Measurements from ENCODE around the gene TTC34. TPM values are rescaled to one million over a fixed set of nuclear protein-coding genes. Genes with fewer than 3 reads are reported as not detected.

Gene TTC34
- total and polyA plus RNA-seq, 2 of the 4 experiments (the other 2 are of a cell fraction): under 0.01 to 0.09 TPM

GRCh38 chr1:2628191-2628932, 173.1 kb downstream of the TTC34 start:
- ATAC-seq (ENCODE audit: low read depth): no peak
- CTCF ChIA-PET: no interaction called here

More at GRCh38 chr1:2628191-2628932, 173.1 kb downstream of the TTC34 start:
- no peak overlapping the region for H2AK9ac ChIP-seq (replicated peaks; ENCODE audit: low read depth, low read length, poor library complexity)
- no peaks in the 10 kb centered on the region for H3K4me1 ChIP-seq (ENCODE audit: control insufficient read depth, insufficient read depth, low read length)
- H4K5ac ChIP-seq (ENCODE audit: low read depth, low read length): no peak overlapping the region
- peaks cover 14% of the 10 kb centered on the region for H3K27me3 ChIP-seq (ENCODE audit: control insufficient read depth, insufficient read depth, low read length)
- BruUV-seq (replicated peaks): no TSS peak
- no peak overlapping the region for H3K27ac ChIP-seq (ENCODE audit: insufficient read depth, low read length)
- no peak overlapping the region for H3K56ac ChIP-seq (ENCODE audit: extremely low read depth, insufficient read depth, low read length)
- H3K9me3 ChIP-seq (ENCODE audit: control insufficient read depth, insufficient read depth, low read length): no peaks in the 10 kb centered on the region
- DNase-seq: no peak
- no peak for TF ChIP-seq ELK1 (IDR thresholded peaks at IDR 0.05; ENCODE audit: borderline replicate concordance, low read depth, low read length)
- no peak for TF ChIP-seq CEBPB (IDR thresholded peaks at IDR 0.05; ENCODE audit: low read depth, low read length)
- no peak for TF ChIP-seq MXI1 (IDR thresholded peaks at IDR 0.05; ENCODE audit: borderline replicate concordance, low read depth, low read length)
- TF ChIP-seq BHLHE40 (IDR thresholded peaks at IDR 0.05; ENCODE audit: low read depth, low read length): no peak
- TF ChIP-seq, protein P1, sequence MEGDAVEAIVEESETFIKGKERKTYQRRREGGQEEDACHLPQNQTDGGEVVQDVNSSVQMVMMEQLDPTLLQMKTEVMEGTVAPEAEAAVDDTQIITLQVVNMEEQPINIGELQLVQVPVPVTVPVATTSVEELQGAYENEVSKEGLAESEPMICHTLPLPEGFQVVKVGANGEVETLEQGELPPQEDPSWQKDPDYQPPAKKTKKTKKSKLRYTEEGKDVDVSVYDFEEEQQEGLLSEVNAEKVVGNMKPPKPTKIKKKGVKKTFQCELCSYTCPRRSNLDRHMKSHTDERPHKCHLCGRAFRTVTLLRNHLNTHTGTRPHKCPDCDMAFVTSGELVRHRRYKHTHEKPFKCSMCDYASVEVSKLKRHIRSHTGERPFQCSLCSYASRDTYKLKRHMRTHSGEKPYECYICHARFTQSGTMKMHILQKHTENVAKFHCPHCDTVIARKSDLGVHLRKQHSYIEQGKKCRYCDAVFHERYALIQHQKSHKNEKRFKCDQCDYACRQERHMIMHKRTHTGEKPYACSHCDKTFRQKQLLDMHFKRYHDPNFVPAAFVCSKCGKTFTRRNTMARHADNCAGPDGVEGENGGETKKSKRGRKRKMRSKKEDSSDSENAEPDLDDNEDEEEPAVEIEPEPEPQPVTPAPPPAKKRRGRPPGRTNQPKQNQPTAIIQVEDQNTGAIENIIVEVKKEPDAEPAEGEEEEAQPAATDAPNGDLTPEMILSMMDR (conservative IDR thresholded peaks at IDR 0.05; ENCODE audit: low read depth, low read length): no peak
- no peak for TF ChIP-seq SMC3 (IDR thresholded peaks at IDR 0.05; ENCODE audit: low read depth, low read length)
- no peak for TF ChIP-seq NFE2L2 (IDR thresholded peaks at IDR 0.05; ENCODE audit: low read depth, low read length)
- TF ChIP-seq MAZ (IDR thresholded peaks at IDR 0.05; ENCODE audit: borderline replicate concordance, low read depth, low read length): no peak
- no peak overlapping the region for H3K9ac ChIP-seq (ENCODE audit: low read depth, low read length)
- no peak overlapping the region for H2BK20ac ChIP-seq (ENCODE audit: low read depth, low read length)
- H3K9me1 ChIP-seq (ENCODE audit: insufficient read depth, low read length): no peaks in the 10 kb centered on the region
- dilution Hi-C loops (cut with HindIII; ENCODE audit: low sequenced_read_pairs, unreplicated experiment) (no loop called here), intact Hi-C loops (cut with micrococcal nuclease) (no loop called here), in situ Hi-C loops (cut with MboI; ENCODE audit: low sequenced_read_pairs) (no loop called here)
- no peak overlapping the region for H3K4ac ChIP-seq (ENCODE audit: low read depth, low read length)
- no peak overlapping the region for H3K4me3 ChIP-seq (ENCODE audit: insufficient read depth, low read depth, low read length)
- no peak overlapping the region for H4K91ac ChIP-seq (ENCODE audit: insufficient read depth, low read depth, low read length)
- no peak overlapping the region for H2BK120ac ChIP-seq (ENCODE audit: low read depth, low read length)
- H3K14ac ChIP-seq (replicated peaks; ENCODE audit: low read depth, low read length): no peak overlapping the region
- no peak overlapping the region for H3K23ac ChIP-seq (ENCODE audit: low read depth, low read length)
- no peak overlapping the region for H2AFZ ChIP-seq (replicated peaks; ENCODE audit: low read length, poor library complexity)
- no peak overlapping the region for H3K18ac ChIP-seq (ENCODE audit: low read depth, low read length)
- H3K36me3 ChIP-seq (ENCODE audit: control insufficient read depth, insufficient read depth, low read length): no peaks in the 10 kb centered on the region
- no peaks in the 10 kb centered on the region for H3K79me1 ChIP-seq (ENCODE audit: low read depth in 1 of 2, low read length in 2 of 2)
- no peak overlapping the region for H4K8ac ChIP-seq (ENCODE audit: low read depth in 2 of 2, low read length in 2 of 2)
- 13% methylated on average over 3 of the region's 46 CpGs; no CpG with 5 or more reads in 1 of the 2 experiments for WGBS, 2 experiments (ENCODE audit: extremely low coverage in 2 of 2, insufficient read length in 1 of 2)
- no peak overlapping the region for H2AK5ac ChIP-seq (ENCODE audit: low read depth, low read length)
- POLR2A ChIA-PET (ENCODE audit: unreplicated experiment): no interaction called here
- no peak overlapping the region for H3K4me2 ChIP-seq (ENCODE audit: low read depth, low read length)
- H4K20me1 ChIP-seq (ENCODE audit: insufficient read depth, low read length): no peaks in the 10 kb centered on the region
- no peak overlapping the region for H2BK5ac ChIP-seq (ENCODE audit: low read depth, low read length, poor library complexity, severe bottlenecking)
- no peak overlapping the region for H2BK15ac ChIP-seq (ENCODE audit: low read depth, low read length)
